HepG2 (cell line): ENCODE results near the gene NFATC3. TPM values are rescaled to one million over a fixed set of nuclear protein-coding genes. Genes with fewer than 3 reads are reported as not detected.
A peak's percentile ranks its signal among the peaks of the same experiment; 100 is the strongest.

Experiments
- ATAC-seq: fragments of 200-7000 bp; cut with Tn5 transposase; 3 replicates; pipeline ENCODE4 v1.9.1; 2020; ENCODE audit warnings: mild to moderate bottlenecking, moderate library complexity
- BruUV-seq: library from RNA; stranded (reverse); fragments of 400-500 nt; replicated peaks from 2 replicates; lab custom pipeline; 2021; lab: Mats Ljungman, UMichigan
- CTCF ChIA-PET: fragments of 300-600 bp; formaldehyde crosslinking; extraction: SDS; loops from one replicate; lab custom pipeline; 2021; ENCODE audit warnings: low total read pairs, inconsistent platforms, low intra/inter-chr PET ratio; lab: Yijun Ruan, JAX
- POLR2A ChIA-PET: fragments of 350-600 bp; sonication (Branson Sonifier 250); formaldehyde crosslinking; loops from one replicate; lab custom pipeline; 2020; ENCODE audit warnings: antibody characterized with exemption, inconsistent platforms; lab: Yijun Ruan, JAX
- DNase-seq: peaks from one replicate; pipeline ENCODE4 v3.0.0-alpha.2; 2015; ENCODE audit warnings: low spot score
- FAIRE-seq: peaks from 3 replicates; lab custom pipeline; 2011; peaks lifted over from hg19 to GRCh38; lab: Jason Lieb, UNC
- H2AFZ ChIP-seq: one replicate; pipeline ENCODE4 v1.6.1; 2011; ENCODE audit warnings: low read length, inconsistent platforms
- H3K27ac ChIP-seq: fragments of 300-600 bp; 3 replicates; pipeline ENCODE4 v1.8.0; 2011; ENCODE audit warnings: mixed run types, mild to moderate bottlenecking, mixed read lengths, low read length, inconsistent platforms; ENCODE audit not compliant: insufficient read depth; ENCODE audit errors: extremely low read length
- H3K27me3 ChIP-seq, 2 experiments: fragments of 200-600 bp in 1 of 2; 2 replicates in 1 of 2; 3 replicates in 1 of 2; pipeline versions ENCODE4 v1.6.0 to v1.8.0; 2011; ENCODE audit warnings: low read length in 2 of 2, mild to moderate bottlenecking in 2 of 2, moderate library complexity in 2 of 2, inconsistent platforms in 1 of 2; ENCODE audit not compliant: insufficient read depth in 2 of 2, control insufficient read depth in 1 of 2
- H3K36me3 ChIP-seq, 2 experiments: fragments of 200-600 bp in 1 of 2; replicated peaks in 1 of 2; 2 replicates in 1 of 2; 3 replicates in 1 of 2; pipeline versions ENCODE4 v1.5.1 to v1.8.0; 2011; ENCODE audit warnings: low read length in 2 of 2, inconsistent platforms in 1 of 2; ENCODE audit not compliant: insufficient read depth in 2 of 2, control insufficient read depth in 1 of 2
- H3K4me1 ChIP-seq: 2 replicates; pipeline ENCODE4 v1.5.1; 2012; ENCODE audit warnings: low read length, inconsistent platforms; ENCODE audit not compliant: insufficient read depth
- H3K4me2 ChIP-seq: 2 replicates; pipeline ENCODE4 v1.6.0; 2011; ENCODE audit warnings: low read depth, low read length, inconsistent platforms
- H3K4me3 ChIP-seq, 3 experiments: fragments of 200-600 bp in 1 of 3; sonication (generic), shearing (Covaris generic) in 1 of 3; replicated peaks in 1 of 3; 2 replicates each; pipeline ENCODE4 v1.5.1; 2011 to 2016; ENCODE audit warnings: low read length in 3 of 3, inconsistent platforms in 2 of 3, low read depth in 2 of 3, mild to moderate bottlenecking in 2 of 3, control low read depth in 1 of 3, mixed read lengths in 1 of 3; ENCODE audit not compliant: insufficient read depth in 1 of 3
- H3K79me2 ChIP-seq: one replicate; pipeline ENCODE4 v1.6.1; 2011; ENCODE audit warnings: low read length, inconsistent platforms; ENCODE audit not compliant: insufficient read depth
- H3K9ac ChIP-seq: 2 replicates; pipeline ENCODE4 v1.6.0; 2011; ENCODE audit warnings: mild to moderate bottlenecking, low read depth, low read length, inconsistent platforms; ENCODE audit not compliant: insufficient read depth
- H3K9me3 ChIP-seq: 2 replicates; pipeline ENCODE4 v1.5.1; 2012; ENCODE audit warnings: mild to moderate bottlenecking, low read length
- H4K20me1 ChIP-seq: 2 replicates; pipeline ENCODE4 v1.6.0; 2011; ENCODE audit warnings: inconsistent platforms, mild to moderate bottlenecking, low read length, moderate library complexity; ENCODE audit not compliant: insufficient read depth
- ATF5 ChIP-seq: sonication (generic); formaldehyde crosslinking; IDR thresholded peaks from 2 replicates; pipeline ENCODE4 v1.4.0; 2020; ENCODE audit warnings: mild to moderate bottlenecking, low read depth, missing genetic modification reagents
- GLMP ChIP-seq: sonication (generic); formaldehyde crosslinking; IDR thresholded peaks from 2 replicates; pipeline ENCODE4 v1.9.0; 2021; ENCODE audit warnings: missing genetic modification reagents, mild to moderate bottlenecking, borderline replicate concordance
- HNF4A ChIP-seq: sonication (generic); formaldehyde crosslinking; IDR thresholded peaks from 2 replicates; pipeline ENCODE4 v1.4.0; 2020; ENCODE audit warnings: missing genetic modification reagents
- KDM2A ChIP-seq: sonication (generic); formaldehyde crosslinking; IDR thresholded peaks from 2 replicates; pipeline ENCODE4 v1.4.0; 2020; ENCODE audit warnings: low read depth, missing genetic modification reagents, borderline replicate concordance
- MBD4 ChIP-seq: IDR thresholded peaks from 2 replicates; pipeline ENCODE4 v1.6.1; 2012; ENCODE audit warnings: low read length, inconsistent platforms, borderline replicate concordance
- PHF21A ChIP-seq: sonication (generic); formaldehyde crosslinking; IDR thresholded peaks from 2 replicates; pipeline ENCODE4 v1.5.0; 2020; ENCODE audit warnings: mild to moderate bottlenecking, missing genetic modification reagents
- PPARG ChIP-seq: conservative IDR thresholded peaks from 2 replicates; pipeline ENCODE4 v1.6.1; 2016; ENCODE audit warnings: missing biosample characterization, missing genetic modification reagents
- RAD21 ChIP-seq: fragments of 450-650 bp; formaldehyde crosslinking; IDR thresholded peaks from 2 replicates; pipeline ENCODE4 v1.5.0; 2020; ENCODE audit warnings: mild to moderate bottlenecking
- RXRB ChIP-seq: IDR thresholded peaks from 2 replicates; pipeline ENCODE4 v1.6.1; 2016; ENCODE audit warnings: borderline replicate concordance, missing genetic modification reagents, missing compliant biosample characterization
- TBX3 ChIP-seq: fragments of 450-650 bp; IDR thresholded peaks from 2 replicates; pipeline ENCODE4 v1.6.1; 2017; ENCODE audit warnings: antibody characterized with exemption, mild to moderate bottlenecking, inconsistent platforms, borderline replicate concordance
- ZNF121 ChIP-seq: sonication (generic); formaldehyde crosslinking; IDR thresholded peaks from 2 replicates; pipeline ENCODE4 v1.5.0; 2020; ENCODE audit warnings: mild to moderate bottlenecking, missing genetic modification reagents
- ZNF143 ChIP-seq: sonication (generic); formaldehyde crosslinking; IDR thresholded peaks from 2 replicates; pipeline ENCODE4 v1.4.0; 2020; ENCODE audit warnings: missing genetic modification reagents
- ZNF205 ChIP-seq: IDR thresholded peaks from 2 replicates; pipeline ENCODE4 v1.6.1; 2018; ENCODE audit warnings: missing biosample characterization, missing genetic modification reagents
- ZNF746 ChIP-seq: sonication (generic); formaldehyde crosslinking; IDR thresholded peaks from 2 replicates; pipeline ENCODE4 v1.8.0; 2022; ENCODE audit warnings: mild to moderate bottlenecking, missing genetic modification reagents
- ZSCAN22 ChIP-seq: sonication (generic); formaldehyde crosslinking; IDR thresholded peaks from 2 replicates; pipeline ENCODE4 v1.4.0; 2020; ENCODE audit warnings: mild to moderate bottlenecking, missing genetic modification reagents
- WGBS: methylation state at CpG from one replicate; pipeline ENCODE4 v1.1.6; 2017; ENCODE audit warnings: low lambda C conversion rate; 5-methylcytosine and 5-hydroxymethylcytosine counted together
- in situ Hi-C: cut with HindIII; loops from 2 replicates; pipeline ENCODE4 v1.10.0; 2017; ENCODE audit warnings: low pct_unique_long_range_greater_than_20kb; ENCODE audit not compliant: extremely low pct_ligation_motif_present
- intact Hi-C: fragments of 100-400 bp; cut with micrococcal nuclease; formaldehyde crosslinking; loops from one replicate; pipeline ENCODE4 v1.10.0; 2022; ENCODE audit not compliant: unreplicated experiment
- polyA plus RNA-seq, 8 experiments: library from polyadenylated mRNA; depleted of rRNA in 3 of 8; stranded (reverse) in 7 of 8; unstranded in 1 of 8; fragments of >200 nt; fragmentation: Illumina TruSeq in 4 of 8; extraction: Trizol in 4 of 8; gene quantifications; 2 replicates each; pipeline versions ENCODE4 v1.2.1 to v1.2.3, GENCODE V29; 2011 to 2016; ENCODE audit warnings: low read depth in 4 of 8, missing spikeins in 1 of 8, mixed read lengths in 1 of 8; ENCODE audit not compliant: insufficient read depth in 1 of 8
- total RNA-seq, 5 experiments: library from RNA; depleted of rRNA; stranded (reverse); fragments of >200 nt; fragmentation: Illumina TruSeq; extraction: Trizol; gene quantifications; 2 replicates each; pipeline ENCODE4 v1.2.3, GENCODE V29; 2016; ENCODE audit warnings: low read depth in 1 of 5

The NFATC3 gene
- total and polyA plus RNA-seq, 2 of the 13 experiments (the other 11 are each of a cell fraction or from before 2014, with no cell fraction given), result 52.6 to 62.7 TPM

- Histone ChIP-seq H3K9ac (no peak overlapping the region), H3K27ac (no peak overlapping the region), H3K27me3 (no peaks in the 10 kb centered on the region), H3K36me3 (peaks cover 43 to 66% of the 10 kb centered on the region in 2 experiments), H3K4me1 (peaks cover 14% of the 10 kb centered on the region), H3K4me2 (no peak overlapping the region), H3K9me3 (no peaks in the 10 kb centered on the region), H3K79me2 (no peaks in the 10 kb centered on the region), H2AFZ (no peak overlapping the region), H3K4me3 (no peak overlapping the region), H4K20me1 (no peaks in the 10 kb centered on the region)
- TF ChIP-seq HNF4A (CRISPR knock-in tag) (no peak), RAD21 (CRISPR knock-in tag) (no peak), ZSCAN22 (CRISPR knock-in tag) (no peak), ZNF121 (CRISPR knock-in tag) (no peak), PPARG (CRISPR knock-in tag) (0 out of 2 replicates have a peak, but pooled peaks have one; percentile 37)
- POLR2A ChIA-PET, result interaction anchor here (0.8 to 5.0 kb wide), 2 partner anchors 7 to 130 kb away, joined by 3 to 20 read pairs; no protein-coding TSS in a partner anchor
- in situ Hi-C loops (no loop called here), intact Hi-C loops (no loop called here)
- no peak for DNase-seq
- no TSS peak for BruUV-seq
- ATAC-seq, result no peak
- no peak for FAIRE-seq
- CTCF ChIA-PET, result no interaction called here
- WGBS, result 88% methylated on average over 7 of the region's 9 CpGs
These were observed 13.0 kb upstream of the NFATC3 start for GRCh38 chr16:68072038-68072695.

- H3K9ac ChIP-seq, result no peak overlapping the region
- no peaks in the 10 kb centered on the region for H4K20me1 ChIP-seq
- no peak overlapping the region for H3K27ac ChIP-seq
- peaks cover 32% of the 10 kb centered on the region for H3K4me1 ChIP-seq
- no peak for FAIRE-seq
- H3K4me2 ChIP-seq, result no peak overlapping the region
- no peak overlapping the region for H3K4me3 ChIP-seq
- H2AFZ ChIP-seq, result no peak overlapping the region
- no peaks in the 10 kb centered on the region for H3K27me3 ChIP-seq
- in situ Hi-C loops, result no loop called here
- H3K36me3 ChIP-seq, result peaks cover 44 to 71% of the 10 kb centered on the region in 2 experiments
- CTCF ChIA-PET, result no interaction called here
- DNase-seq, result no peak
- WGBS, result 93% methylated on average over 9 of the region's 9 CpGs
- POLR2A ChIA-PET, result interaction anchor here (3.6 kb wide), 1 partner anchor 11 kb away, joined by 24 read pairs; the partner anchor contains the start of gene NFATC3
- H3K9me3 ChIP-seq, result no peaks in the 10 kb centered on the region
- no peak for ATAC-seq
- no peaks in the 10 kb centered on the region for H3K79me2 ChIP-seq
- intact Hi-C loops, result no loop called here
- BruUV-seq, result no TSS peak
- TF ChIP-seq ATF5 (CRISPR knock-in tag) (no peak), MBD4 (no peak), ZNF746 (CRISPR knock-in tag) (no peak), PHF21A (CRISPR knock-in tag) (no peak), ZNF205 (CRISPR knock-in tag) (no peak), ZNF143 (CRISPR knock-in tag) (no peak), RXRB (CRISPR knock-in tag) (no peak), TBX3 (no peak), GLMP (CRISPR knock-in tag) (no peak), KDM2A (no peak)
These were observed 11.0 kb upstream of the NFATC3 start for GRCh38 chr16:68073902-68074760.
